HG03045 (cell line): ENCODE data around the gene DAP.
"Not testable (repeated sequence)": the region's sequence is repeated elsewhere in the genome, so short reads cannot be mapped to it uniquely, and the experiment has no call there.

Source experiments
- ATAC-seq: cut with Tn5 transposase; IDR thresholded peaks from one replicate; pipeline ENCODE4 v1.9.1; 2021; ENCODE audit warnings: mild to moderate bottlenecking, moderate library complexity; ENCODE audit not compliant: unreplicated experiment

The DAP gene

GRCh38 chr5:10658265-10658664 is 102.8 kb downstream of the DAP start:
- ATAC-seq: no peak

GRCh38 chr5:10655972-10656830 is 104.8 kb downstream of the DAP start:
- ATAC-seq: no peak

DNA sequence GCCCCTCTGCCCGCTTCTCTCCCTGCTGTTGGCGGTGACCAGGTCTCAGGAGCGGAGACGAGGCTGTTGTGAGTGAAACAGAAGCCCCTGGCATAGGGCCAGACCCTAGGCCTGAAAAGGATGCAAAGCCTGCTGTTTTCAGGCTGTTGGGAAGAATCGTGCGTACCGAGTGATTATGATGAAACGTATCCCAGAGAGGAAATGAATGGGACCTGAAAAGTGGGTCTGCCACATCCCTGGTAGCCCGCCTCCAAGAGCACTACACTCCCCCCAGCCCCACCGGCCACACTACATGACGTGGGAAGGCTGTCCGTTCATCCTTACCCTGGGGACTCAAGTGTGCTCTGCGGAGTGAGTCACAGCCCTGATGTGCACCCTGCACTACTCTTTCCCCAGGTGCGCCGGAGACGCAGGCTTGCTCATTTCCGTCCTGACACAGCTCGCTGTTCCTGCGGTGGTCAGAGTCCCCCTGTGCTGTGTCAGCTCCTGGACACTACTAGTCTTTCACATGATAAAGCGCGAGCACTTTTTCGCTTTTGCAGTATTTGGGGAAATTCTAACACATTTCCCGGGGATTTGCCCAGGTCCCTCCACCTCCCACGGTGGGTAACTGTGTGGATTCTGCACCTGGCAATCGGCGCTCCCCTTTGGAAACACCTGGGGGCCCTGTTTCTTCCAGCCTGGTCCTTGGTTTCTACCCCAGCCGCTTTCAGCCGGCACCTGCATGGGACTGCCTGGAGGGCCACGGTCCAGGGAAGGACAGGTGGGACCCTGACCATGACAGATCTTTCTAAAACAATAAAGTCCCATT is 105.7 kb downstream of the DAP start:
- no peak for ATAC-seq

DNA sequence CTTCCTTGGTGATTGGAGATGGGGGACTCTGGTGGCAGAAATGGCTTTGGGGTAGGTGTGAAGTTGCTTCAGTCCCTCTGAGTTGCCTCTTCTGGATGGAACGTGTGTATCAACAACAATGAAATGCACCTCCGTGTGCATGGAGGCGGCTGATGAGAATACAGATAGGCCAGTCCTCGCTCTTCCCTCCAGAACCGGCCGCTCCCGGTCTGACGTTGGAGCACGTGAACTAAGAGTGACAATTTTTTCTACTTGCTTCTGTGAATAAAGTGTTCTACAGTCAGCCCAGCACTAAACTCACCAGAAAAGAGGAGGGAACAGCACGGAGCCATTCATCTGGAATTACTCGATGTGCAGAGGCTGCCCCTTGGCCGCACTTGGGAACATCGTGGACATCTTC is 106.5 kb downstream of the DAP start:
- no peak for ATAC-seq

GRCh38 chr5:10653751-10654400 is 107.2 kb downstream of the DAP start:
- no peak for ATAC-seq

DNA sequence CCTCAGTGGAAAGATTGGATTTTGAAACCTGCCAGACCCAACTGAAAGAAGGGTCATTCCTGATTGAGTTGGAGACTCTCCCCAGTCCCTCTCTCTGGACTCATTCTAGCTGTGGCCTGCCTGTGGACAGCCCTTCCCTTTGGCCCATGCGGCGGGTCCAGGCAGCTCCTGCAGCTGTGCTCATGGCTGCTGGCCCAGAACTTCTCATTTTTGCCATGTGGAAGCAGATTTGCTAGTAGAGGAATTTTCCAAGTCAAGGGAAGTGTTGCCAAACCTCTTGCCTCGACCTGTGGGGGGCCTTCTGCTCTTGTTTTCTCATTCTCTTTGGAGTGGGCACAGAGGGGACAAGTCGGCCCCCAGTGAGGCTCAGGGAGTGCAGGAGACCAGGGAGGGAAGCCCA is 108.0 kb downstream of the DAP start:
- ATAC-seq: no peak

GRCh38 chr5:10652606-10653005 is 108.4 kb downstream of the DAP start:
- ATAC-seq: no peak

DNA sequence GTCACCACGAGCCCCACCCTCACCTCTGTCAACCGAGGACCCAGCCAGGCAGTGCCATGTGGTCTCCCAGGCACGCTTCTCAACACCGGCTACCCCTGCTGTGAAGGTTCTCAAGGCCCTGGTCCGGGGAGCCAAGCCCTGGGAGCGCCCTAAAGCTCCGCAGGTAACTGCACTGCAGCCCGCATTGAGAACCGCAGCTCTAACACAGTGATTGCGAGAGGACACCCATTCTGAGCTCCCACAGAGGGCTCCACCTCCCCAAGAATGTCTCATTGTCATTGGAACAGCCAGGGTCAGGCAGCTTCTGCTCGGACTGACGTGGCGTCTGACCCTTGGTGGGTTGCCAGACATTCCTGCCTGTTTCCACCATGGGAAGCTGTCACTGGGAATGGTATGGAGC is 108.9 kb downstream of the DAP start:
- no peak for ATAC-seq

GRCh38 chr5:10649666-10650380 is 111.2 kb downstream of the DAP start:
- ATAC-seq: no peak

GRCh38 chr5:10648806-10649665 is 112.0 kb downstream of the DAP start:
- ATAC-seq: no peak

- no peak for ATAC-seq
These were observed 113.4 kb downstream of the DAP start for GRCh38 chr5:10647640-10648039.

GRCh38 chr5:10645671-10646070 is 115.4 kb downstream of the DAP start:
- no peak for ATAC-seq

- no peak for ATAC-seq
These were observed 115.9 kb downstream of the DAP start for GRCh38 chr5:10645146-10645545.

DNA sequence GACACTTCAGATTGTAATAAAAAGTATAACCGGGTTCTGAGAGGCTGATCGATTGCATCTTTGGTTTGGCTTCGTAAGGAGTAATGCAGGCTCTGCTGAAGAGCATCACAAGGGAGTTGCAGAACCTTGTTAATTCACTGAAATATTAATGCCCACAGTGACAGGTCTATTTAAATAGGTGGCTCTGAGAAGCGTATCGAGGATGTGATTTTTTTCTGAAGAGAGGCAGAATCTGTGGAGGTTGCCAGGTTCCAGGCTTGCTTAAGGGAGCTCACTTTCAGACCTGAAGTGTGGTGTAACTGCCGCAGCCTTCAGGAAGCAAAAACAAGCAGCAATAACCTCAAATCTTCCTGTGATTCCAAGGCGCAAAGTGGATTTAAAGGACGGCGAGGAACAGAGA is 116.8 kb downstream of the DAP start:
- no peak for ATAC-seq

- no peak for ATAC-seq
These were observed 118.7 kb downstream of the DAP start for GRCh38 chr5:10642367-10642766.

DNA sequence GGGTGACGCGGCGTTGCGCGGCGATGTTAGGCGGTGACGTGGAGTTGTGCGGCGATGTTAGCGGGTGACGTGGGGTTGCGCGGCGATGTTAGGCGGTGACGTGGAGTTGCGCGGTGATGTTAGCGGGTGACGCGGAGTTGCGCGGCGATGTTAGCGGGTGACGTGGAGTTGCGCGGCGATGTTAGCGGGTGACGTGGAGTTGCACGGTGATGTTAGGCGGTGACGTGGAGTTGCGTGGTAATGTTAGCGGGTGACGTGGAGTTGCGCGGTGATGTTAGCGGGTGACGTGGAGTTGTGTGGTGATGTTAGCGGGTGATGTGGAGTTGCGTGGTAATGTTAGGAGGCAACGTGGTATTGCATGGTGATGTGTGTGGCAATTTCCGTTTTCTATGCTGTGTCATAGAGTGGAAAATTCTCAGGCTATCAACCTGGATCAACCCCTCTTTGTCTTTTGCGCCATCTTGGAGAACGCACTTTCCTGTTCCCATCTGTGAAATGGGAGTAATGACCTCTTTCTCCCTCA is 121.1 kb downstream of the DAP start:
- ATAC-seq: no peak

DNA sequence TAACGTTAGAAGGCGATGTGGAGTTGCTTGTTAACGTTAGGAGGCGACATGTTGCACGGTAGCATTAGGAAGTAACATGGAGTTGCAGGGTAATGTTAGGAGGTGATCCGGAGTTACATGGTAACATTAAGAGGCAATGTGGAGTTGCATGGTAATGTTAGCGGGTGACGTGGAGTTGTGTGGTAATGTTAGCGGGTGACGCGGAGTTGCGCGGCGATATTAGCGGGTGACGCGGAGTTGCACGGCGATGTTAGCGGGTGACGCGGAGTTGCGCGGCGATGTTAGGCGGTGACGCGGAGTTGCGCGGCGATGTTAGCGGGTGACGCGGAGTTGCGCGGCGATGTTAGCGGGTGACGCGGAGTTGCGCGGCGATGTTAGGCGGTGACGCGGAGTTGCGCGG is 122.3 kb downstream of the DAP start:
- not testable (repeated sequence) for ATAC-seq

DNA sequence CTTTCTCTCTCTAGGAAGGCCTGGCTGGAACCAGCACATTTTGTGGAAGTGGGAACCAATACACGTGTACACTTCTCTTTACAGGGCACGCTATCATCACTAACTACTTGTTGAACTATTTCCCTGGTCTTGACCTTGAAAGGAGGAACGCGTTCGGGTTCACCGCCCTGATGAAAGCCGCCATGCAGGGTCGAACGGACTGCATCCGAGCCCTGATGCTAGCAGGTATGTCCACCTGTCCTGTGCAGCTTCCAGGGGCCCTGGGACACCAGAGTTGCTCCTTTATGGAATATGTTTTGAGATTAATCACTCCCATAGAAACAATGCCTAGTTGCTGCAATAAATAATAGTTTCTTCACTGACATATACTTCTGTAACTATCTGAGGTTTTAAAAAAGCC is 123.1 kb downstream of the DAP start:
- no peak for ATAC-seq

DNA sequence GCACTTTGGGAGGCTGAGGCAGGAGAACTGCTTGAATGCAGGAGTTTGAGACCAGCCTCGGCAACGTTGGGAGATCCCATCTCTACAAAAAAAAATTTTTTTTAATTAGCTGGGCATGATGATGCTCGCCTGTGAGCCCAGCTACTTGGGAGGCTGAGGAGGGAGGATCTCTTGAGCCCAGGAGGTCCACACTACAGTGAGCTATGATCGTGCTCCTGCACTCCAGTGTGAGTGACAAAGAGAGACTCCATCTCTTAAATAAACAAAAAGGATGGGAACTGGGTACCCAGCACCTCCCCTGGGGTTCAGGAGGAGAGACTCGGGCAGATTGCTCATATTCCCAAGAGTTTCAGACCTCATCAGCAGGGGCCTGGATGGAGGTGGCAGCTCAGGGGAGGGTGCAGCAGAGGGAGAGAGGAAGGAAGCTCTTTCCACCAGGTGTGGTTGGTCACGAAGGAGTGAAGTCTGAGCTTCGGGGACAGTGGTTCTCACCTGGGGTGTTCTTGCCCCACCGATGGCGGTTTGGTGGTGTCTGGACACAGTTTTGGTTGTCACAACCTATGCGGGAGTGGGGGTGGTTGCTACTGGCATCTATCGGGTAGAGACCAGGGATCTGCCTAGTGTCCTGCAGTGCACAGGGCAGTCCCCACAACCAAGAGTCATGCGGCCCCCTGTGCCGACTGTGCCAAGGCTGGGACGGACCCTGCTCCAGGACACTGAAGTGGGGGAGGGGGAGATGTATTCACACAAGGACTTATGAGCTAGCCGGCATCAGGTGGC is 124.5 kb downstream of the DAP start:
- ATAC-seq: no peak
